Kasumi-1 (cell line): ENCODE results near the gene ANKLE2.

Experiments used
- DNase-seq, 2 experiments: peaks; one replicate each; lab custom pipeline; 2025; lab: John Stamatoyannopoulos, UW

ANKLE2 gene

DNA sequence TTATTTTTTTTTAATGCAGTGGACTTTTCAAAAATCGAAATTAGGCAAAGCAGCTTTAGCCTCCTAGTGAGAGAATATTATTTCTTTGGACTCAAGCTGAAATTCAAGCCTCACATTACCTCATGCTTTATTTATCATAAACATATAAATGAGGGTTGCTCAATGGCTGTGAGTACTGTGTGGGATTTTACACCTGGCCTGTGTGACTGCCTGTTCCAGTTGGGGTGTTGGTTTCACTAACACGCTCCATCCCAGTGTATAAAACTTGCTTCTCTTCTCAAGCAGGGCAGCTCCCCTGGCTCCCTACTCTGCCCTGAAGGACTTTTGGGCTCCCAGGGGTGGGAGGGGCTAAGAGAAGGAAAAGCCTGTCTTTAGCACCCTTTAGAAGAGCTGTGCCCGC lies 15.0 kb downstream of the ANKLE2 start:
- DNase-seq: no peak

DNA sequence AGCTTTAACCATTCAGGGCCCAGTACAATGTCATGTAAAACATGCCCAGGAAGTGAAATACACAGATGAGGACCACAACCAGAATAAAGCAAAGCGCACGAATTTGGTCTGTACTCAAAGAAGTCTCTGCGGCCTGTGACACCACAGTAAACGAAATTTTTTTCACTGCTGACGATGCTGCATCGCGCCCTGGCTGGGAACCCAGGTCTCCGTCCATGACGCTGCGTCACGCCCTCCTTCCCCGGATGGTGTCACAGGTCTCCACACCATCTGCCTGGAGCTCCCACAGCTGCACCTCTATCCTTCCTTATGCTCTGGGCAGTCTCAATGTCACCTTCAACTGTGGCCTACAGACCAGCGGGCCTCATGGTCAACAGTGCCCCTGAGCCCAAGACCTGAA lies 17.8 kb downstream of the ANKLE2 start:
- DNase-seq: no peak

DNA sequence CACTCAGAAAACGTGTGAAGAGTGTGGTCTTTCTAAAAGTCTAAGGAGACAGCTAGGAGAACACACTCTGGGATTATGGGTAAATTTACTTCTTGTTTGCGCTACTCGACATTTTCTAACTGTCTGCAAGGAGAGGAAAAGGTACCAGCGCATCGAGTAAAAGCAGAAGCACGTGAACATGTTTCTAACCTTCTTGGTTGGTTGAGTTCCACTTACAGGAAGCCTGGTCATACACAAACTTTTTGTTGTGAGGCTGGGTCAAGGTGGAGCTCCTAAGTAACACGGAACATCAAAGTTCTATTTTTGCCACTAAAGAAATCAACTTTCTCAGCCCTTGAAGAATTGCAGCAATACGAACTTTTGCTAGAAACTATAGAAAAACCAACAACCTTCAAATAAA lies 20.0 kb downstream of the ANKLE2 start:
- no peak for DNase-seq

DNA sequence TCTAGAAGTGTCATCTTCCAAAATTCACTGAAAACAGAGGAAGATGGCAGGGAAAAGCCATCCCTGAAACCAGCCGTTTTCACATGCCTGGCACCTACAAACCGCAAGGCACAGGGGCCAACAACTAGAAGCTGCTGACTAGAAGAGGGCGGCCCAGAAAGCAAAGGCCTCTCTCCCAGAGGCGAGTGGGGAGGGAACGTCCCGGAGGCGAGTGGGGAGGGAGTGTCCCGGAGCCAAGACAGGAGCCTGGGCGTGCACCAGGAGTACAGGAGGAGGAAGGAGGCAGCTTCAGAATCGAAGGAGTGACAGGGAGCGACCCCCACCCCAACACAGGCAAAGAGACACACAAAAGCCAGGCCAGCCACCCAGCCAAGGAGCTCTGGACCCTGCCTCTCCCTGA lies 21.0 kb downstream of the ANKLE2 start:
- no peak for DNase-seq

DNA sequence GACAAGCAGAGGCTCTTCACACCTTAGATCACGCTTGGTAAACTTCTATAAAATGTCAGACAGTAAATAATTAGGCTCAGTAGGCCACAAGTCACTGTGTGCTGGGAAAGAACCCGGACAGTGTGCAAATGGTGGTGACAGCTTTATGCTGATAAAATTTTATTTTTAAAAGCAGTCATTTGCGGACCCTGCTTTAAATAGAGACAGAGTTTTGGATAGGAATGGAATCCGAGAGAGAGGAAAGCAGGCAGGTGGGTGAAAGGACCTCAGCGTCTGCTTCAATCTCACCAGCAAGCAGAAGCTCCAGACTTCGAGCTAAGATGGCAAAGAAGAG lies 21.4 kb downstream of the ANKLE2 start:
- DNase-seq: no peak

DNA sequence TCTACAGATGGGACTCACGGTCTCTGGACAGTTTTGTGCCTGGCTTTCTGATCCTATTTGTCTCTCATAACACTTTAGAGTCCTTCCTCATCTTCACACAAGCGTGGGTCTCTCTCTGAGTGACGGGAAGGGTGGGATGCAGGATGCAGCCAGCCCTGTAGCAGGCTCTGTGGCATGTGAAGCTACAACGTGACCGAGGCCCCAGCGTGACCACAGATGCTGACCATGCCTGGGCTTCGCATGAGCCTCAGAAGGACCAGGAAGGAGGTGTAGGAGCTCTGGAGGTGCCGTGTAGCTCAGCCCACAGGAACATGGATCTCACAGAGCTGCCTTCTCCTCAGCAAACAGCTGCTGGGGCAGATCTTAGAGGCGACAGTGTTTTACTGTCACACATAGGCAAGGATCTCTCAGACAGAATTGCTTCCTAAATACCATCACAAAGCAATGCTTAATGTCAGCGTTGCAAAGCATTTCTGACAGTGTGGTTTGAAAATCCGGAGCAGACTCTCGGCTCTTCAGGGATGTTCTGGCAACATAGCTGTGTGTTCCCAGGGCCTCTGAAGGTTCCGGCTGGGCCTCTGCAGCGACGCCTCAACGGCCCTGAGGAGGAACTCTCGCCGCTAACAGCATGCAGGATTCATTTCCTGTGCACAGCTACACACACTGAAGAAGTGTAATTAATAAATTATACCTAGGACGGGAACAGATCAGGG lies 21.9 kb downstream of the ANKLE2 start:
- DNase-seq: no peak

DNA sequence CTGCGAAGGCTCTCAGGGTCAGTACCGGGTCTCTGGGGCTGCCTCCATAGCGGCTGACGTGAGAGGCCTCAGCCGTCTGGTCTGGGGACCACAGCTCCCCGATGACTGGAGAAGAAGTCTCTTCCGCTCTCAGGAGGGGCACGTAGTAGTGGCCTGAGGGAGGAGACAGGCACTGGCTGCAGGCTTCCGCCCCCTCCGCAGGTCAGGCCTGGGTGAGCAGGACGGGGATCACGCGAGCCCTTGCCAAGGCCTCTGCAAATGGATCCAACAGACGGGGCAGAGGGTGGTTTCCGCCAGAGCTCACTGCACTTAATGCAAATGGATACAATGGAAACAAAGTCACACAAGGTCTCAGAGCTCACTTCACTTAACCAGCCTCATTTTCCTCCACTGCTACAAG lies 24.7 kb downstream of the ANKLE2 start:
- no peak for DNase-seq

DNA sequence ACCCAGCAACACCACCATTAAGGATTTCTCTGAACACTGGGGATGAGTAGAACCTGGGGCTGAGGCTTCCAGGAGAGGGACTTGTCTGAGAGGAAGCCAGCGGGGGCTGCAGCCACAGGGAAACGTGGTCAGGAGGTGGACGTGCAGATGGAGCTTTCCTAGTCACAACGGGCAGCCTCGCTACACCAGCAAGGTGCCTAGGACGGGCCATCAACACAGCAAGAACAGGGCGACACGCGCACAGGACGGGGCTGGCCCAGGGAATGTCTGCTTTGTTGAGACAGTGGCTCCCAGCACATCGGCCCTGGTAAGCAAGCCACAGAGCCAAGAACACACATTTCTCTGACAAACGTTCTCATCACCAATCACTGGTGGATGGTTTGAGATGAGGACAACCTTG lies 25.3 kb downstream of the ANKLE2 start:
- DNase-seq: no peak

DNA sequence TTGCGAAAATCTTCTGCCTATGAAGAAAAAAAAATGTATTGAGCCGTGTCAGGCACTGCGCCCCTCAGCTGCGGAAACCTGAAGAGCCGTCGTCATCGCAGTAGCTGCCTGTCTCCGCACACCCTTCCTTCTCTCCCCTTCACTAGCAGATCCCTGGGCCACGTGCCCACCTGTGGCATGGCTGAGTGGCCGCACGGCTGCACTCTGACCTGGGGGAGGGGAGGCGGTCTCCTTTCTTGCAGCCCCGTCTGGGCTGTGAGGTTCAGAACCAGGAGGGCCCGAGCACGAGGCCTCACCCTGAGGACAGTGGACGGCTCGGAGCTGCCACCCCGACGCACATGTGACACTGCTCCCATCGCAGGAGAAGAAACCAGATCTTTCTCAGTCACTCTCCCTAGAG lies 26.1 kb downstream of the ANKLE2 start:
- no peak for DNase-seq

DNA sequence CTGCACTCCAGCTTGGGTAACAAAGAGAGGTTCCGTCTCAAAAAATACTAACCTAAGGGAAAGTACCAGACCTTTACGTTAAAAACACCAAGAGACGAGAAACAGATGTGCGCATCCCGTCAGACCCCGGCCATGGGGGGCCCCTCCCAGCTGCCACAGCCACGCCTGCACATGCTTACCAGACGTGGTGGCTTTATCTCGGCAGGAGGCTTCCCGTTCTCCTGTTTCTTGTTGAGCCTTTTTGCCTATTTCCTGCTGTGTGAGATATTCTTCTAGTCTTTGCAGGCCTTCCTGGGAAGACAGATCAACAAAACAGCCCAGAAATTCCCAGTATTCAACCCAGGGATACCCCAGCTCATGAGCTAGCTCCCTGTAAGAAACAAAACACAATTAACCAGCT lies 27.4 kb downstream of the ANKLE2 start:
- no peak for DNase-seq

DNA sequence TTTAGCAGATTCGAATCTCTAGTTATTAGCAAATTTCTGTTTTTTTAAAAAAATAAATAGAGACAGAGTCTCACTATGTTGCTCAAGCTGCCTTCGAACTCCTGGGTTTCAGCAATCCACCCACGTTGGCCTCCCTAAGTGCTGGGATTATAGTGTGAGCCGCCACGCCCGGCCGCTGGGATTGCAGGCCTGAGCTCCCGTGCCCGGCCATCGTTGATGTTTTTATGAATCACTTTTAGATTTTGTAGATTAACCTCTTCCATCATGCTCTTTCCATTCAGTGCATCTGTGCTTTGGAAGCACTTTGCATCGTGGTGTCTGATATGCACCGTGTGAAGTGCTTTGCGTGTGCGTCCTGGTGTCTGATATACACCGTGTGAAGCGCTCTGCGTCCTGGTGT lies 30.1 kb downstream of the ANKLE2 start:
- no peak for DNase-seq

DNA sequence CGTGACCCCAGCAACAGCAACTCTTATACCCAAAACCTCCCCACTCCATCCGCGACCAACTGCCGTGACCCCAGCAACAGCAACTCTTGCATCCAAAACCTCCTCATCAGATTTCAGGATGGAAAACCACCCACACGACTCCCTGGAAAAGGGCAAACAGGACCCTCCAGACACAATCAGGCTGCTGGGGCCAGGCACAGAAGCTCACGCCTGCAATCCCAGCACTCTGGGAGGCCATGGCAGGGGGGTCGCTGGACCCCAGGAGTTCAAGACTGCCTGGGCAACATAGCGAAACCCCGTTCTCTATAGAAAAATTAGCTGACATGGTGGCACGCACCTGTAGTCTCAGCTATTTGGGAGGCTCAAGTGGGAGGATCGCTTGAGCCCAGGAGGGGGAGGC lies 31.3 kb downstream of the ANKLE2 start:
- no peak for DNase-seq

DNA sequence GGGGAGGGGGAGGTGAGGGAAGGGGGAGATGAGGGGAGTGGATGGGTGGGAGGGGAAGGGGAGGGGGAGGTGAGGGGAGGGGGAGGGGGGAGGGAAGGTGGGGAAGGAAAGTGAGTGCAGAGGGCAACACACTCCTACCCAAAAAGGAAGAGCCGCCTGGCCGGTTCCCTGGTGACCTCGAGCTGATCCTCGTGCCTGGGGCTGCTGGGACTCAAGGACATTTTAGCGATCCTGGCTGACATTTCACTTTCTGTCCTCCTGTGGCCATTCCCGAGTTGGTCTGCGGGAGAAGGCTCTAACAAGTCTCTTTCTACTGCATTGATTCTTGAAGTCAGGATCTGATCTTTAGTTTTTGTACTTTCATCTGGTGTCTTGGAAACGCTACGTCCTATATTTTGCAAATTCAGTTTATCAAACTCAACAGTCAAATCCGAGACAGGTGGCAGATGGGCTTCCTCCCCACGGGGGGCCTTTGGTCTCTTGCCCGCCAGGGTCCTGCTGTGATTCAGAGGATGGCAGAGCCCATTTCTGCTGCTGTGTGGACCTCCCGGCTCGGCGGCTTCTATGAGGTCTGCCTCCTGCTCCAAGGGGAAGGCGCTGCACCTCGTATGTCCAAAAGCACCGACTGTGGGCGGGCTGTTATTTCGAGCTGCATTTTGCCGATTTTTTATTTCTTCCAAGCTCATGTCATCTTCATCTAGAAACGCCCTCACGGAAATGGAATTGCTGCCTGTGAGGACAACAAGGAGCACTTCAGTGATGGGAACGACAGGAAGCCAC lies 31.9 kb downstream of the ANKLE2 start:
- no peak for DNase-seq

DNA sequence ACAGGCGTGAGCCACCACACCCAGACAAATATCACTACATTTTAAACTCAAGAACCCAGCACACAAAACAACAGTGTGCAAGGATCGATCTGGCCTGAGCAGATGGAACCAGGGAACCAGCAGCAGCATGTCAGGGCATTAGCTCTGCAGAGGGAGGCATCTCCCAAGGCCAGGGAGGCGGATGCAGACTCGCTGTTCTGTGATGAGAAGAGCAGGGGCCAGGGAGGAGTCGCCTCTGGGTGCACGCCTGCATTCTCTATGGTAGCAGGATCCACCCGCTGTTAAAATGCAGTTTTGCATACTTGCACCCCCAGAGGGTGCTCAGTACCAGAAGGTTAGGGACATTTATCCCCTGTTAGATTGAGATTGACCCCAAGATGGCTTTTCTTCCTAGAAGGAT lies 33.1 kb downstream of the ANKLE2 start:
- DNase-seq: no peak

DNA sequence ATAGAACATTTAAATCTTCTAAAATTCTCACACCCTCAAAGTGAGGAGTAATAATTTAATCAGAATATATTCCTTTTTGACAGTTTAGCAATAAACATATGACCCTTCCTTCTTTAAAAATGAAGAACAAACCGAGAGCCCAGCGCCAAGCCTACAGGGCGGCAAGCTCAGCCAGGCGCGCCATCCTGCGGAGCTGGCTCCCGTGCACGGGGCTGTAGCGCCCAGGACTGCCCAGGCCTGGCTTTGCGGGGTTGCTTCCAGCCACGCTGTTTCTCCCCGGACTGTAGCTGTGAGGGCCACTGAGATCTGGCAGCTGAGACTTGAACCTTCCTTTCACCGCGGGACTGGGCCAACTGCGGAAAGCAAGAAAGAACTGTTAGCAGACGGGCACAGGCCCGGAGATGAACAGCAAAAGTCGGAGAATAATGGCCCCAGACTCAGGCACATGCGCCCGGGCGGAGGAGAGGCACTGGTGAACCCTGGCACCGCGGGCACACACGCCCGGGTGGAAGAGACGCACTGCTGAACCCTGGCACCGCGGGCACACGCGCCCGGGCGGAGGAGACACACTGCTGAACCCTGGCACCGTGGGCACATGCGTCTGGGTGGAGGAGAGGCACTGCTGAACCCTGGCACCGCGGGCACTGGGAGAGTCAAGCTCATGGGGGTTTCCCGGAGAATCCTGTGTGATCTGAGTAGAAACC lies 34.4 kb downstream of the ANKLE2 start:
- DNase-seq: no peak

DNA sequence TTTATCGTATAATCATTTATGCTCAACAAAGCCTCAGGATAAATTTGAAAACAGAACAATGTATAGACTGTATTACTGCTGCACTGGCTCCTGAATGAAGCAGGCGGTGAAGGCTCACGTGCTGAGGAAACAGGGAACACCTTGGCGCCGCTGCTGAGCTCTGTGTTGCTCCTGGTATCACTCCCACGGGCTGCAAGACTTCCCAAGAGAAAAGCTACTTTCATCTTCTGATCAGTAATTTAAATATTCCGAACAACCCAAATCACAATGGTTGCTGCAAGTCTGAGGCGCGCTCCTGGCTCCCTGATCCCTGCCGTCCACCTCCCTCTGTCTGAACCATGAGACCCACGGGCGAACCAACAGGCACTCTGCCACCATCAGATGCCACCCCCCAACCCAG lies 35.2 kb downstream of the ANKLE2 start:
- DNase-seq: no peak

DNA sequence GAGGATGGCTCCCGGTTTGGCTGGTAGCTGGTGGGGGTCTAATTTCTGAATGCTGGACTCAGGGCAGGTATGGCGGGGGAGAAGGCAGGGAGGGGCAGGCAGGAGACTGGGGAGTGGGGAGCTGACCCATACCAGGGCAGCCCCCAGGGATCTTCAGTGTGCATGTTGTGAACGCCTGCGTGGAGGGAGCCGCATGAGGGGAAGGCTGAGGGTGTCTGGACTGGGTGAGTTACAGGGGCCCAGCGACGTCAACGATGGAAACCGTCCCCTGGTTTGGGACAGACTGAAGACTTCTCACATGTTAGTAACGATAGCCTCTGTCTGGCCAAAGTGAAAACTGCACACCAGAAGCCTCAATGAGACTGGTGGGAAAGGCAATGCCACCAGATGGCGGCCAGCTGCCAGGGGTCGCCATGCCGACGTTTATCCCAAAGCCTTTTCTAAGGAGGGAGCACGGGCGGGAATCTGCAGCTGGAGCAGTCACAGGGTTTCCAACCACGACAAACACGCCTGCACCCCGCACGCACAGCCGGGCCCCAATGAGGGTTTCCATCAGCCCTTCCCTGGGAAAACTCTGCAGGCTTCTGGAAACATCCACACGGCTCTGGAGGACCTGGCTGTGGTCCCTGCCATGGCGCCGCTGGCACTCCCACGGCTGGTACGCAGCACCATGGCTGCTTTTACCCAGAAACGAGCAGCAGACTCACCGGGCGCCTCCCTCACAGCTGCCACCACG lies 37.0 kb downstream of the ANKLE2 start:
- no peak for DNase-seq

DNA sequence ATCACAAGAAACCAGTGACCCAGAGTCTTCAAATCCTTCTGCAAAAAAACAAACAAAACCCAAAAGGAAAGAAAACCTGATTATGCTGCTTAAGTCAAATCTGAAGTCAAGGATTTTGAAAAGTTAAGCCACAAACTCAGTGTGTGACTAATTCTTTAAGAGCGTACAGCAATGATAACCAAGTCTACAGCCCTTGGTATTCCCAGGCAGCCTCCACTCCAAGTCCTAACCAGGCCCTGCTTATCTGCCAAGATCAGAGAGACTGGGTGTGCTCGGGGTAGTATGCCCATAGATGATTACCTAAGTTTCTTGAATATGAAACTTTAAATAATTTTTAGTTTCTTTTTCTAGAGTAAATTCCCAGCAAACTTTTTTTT lies 37.9 kb downstream of the ANKLE2 start:
- DNase-seq: no peak

DNA sequence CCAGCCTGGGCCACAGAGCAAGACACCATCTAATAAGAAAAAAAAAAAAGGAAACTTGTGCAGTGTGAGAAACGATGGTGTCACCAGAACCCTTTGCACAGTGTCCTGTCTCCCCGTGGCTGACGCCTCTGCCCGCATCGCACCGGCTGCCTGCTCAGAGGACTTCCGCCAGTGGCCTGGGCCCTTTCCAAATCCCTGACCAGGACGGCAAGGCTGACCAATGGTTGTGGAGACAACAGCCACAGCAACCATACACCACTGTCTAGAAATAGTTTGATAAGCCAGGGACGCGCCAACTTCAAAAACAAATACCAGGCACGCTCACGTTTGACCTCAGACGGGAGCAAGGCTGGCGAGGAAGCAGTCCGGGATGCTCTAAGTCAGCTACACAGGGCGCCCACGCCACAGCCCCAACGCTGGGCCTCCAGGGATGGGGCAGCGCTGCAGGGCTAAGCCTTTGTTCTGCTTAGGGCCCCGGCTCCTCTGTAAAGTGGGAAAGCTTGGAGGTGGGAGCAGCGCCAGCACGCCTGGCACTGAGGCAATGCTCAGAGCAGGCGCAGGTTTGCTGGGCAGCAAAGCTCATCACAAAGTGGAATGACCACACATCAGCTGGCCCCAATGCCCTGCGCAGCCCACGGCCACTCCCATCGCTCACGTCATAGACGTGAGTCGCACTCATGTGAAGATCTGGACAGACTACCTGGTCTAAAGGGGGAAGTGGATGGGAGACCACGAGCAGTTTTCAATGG lies 38.4 kb downstream of the ANKLE2 start:
- DNase-seq: no peak

DNA sequence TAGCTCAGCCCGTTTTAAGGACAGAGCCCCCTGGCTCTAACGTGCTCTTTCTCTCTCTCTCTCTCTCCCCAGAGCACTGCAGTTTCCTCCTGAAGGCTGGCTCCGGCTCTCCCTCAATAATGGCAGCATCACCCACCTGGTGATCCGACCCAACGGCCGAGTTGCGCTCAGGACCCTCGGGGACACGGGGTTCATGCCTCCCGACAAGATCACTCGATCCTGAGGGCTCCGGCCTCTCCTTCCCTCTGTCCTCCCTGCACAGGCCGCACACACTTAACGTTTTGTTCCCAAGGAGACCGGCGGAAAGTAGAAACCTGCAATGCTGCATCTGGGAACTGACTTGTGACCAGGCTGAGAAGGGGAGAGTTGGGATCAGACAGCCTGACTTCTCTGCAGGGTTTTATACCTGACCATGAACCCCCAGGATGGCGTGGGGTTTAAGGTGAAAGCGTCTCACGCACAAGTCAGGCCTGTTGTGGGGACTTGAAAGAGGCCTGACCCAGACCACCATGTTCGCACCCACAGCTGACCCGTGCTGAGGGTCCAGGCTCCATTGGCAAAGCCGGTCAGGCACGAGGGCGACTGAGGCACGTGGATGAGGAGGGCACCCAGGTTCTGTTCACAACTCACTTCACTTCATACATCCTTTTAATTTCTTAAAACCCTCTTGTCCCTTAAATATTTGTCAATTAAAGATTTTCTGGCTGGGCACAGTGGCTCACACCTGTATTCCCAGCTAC lies 40.9 kb downstream of the ANKLE2 start:
- DNase-seq: no peak

DNA sequence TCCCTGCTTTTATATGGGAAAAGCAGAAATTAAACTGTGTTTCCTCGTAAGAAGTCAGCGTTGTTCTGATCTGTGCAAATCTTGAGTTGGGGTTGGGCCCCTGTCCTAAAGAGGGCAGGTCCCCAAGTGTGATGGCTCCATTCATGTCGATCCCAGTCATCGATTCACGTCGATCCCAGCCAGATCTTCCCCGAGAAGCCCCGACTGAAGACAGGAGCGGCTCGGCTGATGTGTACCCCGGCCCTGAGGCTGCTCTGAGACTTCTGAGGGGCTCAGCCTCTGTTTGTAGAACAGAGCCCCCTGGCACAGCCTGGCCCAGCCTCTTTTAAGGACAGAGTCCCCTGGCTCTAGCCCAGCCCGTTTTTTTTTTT lies 41.7 kb downstream of the ANKLE2 start:
- DNase-seq: no peak
